ENCODE data around the gene SPATA31E1.
"Not testable (repeated sequence)": the region's sequence is repeated elsewhere in the genome, so short reads cannot be mapped to it uniquely, and the experiment has no call there.

SPATA31E1 gene

GRCh38 chr9:87884578-87885459 is 2.1 kb downstream of the SPATA31E1 start:
- no peak for DNase-seq (ENCODE audit: extremely low read depth in 1 of 2, low read depth in 1 of 2)

GRCh38 chr9:87885484-87886189 is 3.0 kb downstream of the SPATA31E1 start:
- no peak for DNase-seq (ENCODE audit: extremely low read depth in 1 of 2, low read depth in 1 of 2)

GRCh38 chr9:87886210-87886932 is 3.7 kb downstream of the SPATA31E1 start:
- DNase-seq (ENCODE audit: extremely low read depth in 1 of 2, low read depth in 1 of 2) = no peak

GRCh38 chr9:87886933-87887505 is 4.3 kb downstream of the SPATA31E1 start:
- no peak for DNase-seq (ENCODE audit: extremely low read depth in 1 of 2, low read depth in 1 of 2)

GRCh38 chr9:87887661-87888480 is 5.2 kb downstream of the SPATA31E1 start:
- DNase-seq (ENCODE audit: extremely low read depth in 1 of 2, low read depth in 1 of 2) = no peak

- no peak for DNase-seq (ENCODE audit: extremely low read depth in 1 of 2, low read depth in 1 of 2)
These were observed 5.8 kb downstream of the SPATA31E1 start for GRCh38 chr9:87888501-87888900.

- DNase-seq (ENCODE audit: extremely low read depth in 1 of 2, low read depth in 1 of 2) = no peak
These were observed 6.6 kb downstream of the SPATA31E1 start for GRCh38 chr9:87889065-87889881.

- DNase-seq (ENCODE audit: extremely low read depth in 1 of 2, low read depth in 1 of 2) = no peak
These were observed 7.2 kb downstream of the SPATA31E1 start for GRCh38 chr9:87889882-87890252.

- DNase-seq (ENCODE audit: extremely low read depth in 1 of 2, low read depth in 1 of 2) = no peak
These were observed 8.2 kb downstream of the SPATA31E1 start for GRCh38 chr9:87890837-87891236.

GRCh38 chr9:87891754-87892153 is 9.1 kb downstream of the SPATA31E1 start:
- DNase-seq (ENCODE audit: extremely low read depth in 1 of 2, low read depth in 1 of 2) = no peak

GRCh38 chr9:87892956-87893355 is 10.3 kb downstream of the SPATA31E1 start:
- DNase-seq (ENCODE audit: extremely low read depth in 1 of 2, low read depth in 1 of 2) = no peak

- DNase-seq (ENCODE audit: extremely low read depth in 1 of 2, low read depth in 1 of 2) = no peak
These were observed 12.4 kb downstream of the SPATA31E1 start for GRCh38 chr9:87894998-87895625.

- no peak for DNase-seq (ENCODE audit: extremely low read depth in 1 of 2, low read depth in 1 of 2)
These were observed 14.2 kb downstream of the SPATA31E1 start for GRCh38 chr9:87896891-87897290.

GRCh38 chr9:87898151-87898550 is 15.5 kb downstream of the SPATA31E1 start:
- no peak for DNase-seq (ENCODE audit: extremely low read depth in 1 of 2, low read depth in 1 of 2)

- not testable (repeated sequence) for DNase-seq (ENCODE audit: extremely low read depth in 1 of 2, low read depth in 1 of 2)
These were observed 19.7 kb downstream of the SPATA31E1 start for GRCh38 chr9:87902371-87902770.

- DNase-seq (ENCODE audit: extremely low read depth in 1 of 2, low read depth in 1 of 2) = no peak
These were observed 26.8 kb downstream of the SPATA31E1 start for GRCh38 chr9:87909310-87910041.

- DNase-seq (ENCODE audit: extremely low read depth in 1 of 2, low read depth in 1 of 2) = no peak
These were observed 28.1 kb downstream of the SPATA31E1 start for GRCh38 chr9:87910821-87911220.

GRCh38 chr9:87917662-87918061 is 35.0 kb downstream of the SPATA31E1 start, which contains the start of gene SPATA31C1:
Gene SPATA31C1 (plus strand): TSS chr9:87917962.
- DNase-seq (ENCODE audit: extremely low read depth in 1 of 2, low read depth in 1 of 2) = not testable (repeated sequence)

All from activated CD8-positive, alpha-beta memory T cell treated with anti-CD3 and anti-CD28 coated beads for 1 hour (primary cell).